Measurements from ENCODE around the gene BAHCC1.

The BAHCC1 gene

DNA sequence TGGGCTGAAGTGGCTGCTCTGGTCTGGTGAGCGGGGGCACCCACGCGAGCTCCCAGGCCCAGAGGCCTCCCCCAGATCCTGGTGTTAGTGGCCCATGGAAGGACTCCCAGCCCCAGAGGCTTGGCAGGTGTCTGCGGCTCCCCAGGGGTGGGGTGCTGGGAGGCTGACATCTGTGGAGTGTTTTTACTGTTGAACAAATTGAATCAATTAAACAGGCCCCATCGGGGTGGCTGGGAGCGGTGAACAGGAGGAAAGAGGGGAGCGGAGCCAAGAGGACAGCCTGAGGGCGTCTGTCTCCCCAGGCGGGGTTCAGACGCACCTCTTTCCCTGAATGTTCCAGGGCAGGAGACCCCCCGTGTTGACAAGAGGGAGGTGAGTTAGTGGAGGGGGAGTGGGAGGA, 87.4 kb downstream of the BAHCC1 start:
- no peak for DNase-seq

DNA sequence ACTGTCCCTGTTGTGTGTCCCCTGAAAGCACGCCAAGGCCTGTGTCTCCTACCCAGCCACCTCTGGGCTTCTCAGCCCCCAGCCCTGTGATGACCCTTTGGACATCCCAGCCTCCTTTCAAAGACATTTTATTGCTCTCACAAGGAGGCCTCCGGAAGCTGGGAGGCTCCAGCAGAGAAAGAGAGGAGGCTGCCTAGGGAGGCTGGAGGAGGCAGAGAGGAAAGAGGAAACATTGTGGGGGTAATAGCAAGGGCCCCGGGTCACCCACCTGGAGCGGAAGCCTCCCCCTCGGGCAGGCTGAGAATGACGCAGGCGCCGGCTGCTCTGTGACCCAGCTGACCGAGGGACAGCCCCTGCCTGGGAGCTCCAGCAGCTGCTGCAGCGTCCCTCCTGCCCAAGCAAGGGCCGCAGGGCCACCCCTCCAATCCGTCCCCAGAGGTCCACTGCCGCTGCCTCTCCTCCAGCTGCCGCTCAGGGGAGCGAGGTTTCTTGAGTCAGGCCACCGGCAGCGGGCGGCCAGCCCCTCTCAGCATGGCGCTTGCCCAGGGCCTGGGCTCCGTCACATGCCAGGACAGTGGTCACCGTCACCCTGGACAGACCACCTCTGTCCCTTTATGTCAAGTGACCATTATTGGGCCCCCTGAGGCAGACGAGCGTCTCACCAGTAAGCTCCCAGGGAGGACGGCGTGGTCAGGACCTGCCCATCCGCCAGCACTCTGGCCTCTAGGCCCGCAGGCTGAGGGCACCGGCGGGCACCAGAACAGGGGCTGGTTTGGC, 88.0 kb downstream of the BAHCC1 start:
- DNase-seq, result no peak

DNA sequence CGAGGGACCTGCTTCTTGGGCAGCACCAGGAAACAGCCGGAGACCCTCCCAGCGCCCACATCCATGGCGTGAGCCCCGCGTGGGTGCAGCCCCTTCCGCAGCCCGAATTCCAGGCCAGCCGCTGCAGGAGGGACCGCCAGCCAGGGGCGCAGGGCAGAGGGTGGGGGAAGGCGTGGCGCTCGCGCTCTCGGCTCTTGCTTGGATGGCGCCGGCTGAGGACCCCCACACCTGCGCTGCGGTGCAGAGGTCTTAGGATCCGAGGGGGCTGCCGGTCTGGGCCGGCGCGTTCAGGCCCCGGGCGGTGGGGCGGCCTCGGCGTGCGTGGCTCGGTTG, 88.6 kb downstream of the BAHCC1 start:
- no peak for DNase-seq

DNA sequence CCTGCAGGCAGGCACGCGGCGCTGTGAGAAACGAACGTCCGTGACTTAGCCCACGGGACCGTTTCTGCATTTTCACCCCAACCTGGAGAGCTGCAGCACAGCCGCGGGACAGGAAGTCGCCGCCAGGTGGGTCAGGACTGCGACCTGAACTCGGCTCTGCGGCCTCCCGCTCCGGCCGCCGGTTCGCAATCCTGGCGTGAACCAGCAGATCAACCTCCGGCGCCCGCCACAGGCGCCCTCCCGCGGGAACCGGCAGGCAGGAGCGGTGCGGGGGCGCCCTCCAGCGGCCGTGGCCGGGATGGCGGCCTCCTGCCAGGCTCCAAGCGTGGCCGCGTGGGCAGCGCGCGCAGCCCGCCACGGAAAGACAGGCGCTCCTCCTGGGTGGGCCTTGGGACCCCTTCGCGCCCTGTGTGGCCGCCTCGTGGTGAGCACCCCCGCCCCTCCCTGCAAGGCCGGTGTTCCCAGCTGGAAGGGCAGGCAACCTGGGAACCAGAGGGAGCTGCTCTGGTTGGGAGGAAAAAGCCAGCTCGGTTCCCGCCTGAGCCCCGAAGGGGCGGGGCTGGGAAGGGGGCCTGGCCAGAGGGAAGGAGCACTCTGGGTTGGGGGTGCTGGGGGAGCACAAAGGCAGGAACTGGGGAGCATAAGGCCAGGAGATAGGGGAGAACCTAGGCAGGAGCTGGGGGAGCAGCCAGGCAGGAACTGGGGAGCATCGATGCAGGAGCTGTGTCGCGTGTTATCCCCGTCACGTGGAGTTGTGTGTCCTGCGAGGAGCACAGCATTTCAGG, 89.1 kb downstream of the BAHCC1 start:
- DNase-seq, result peak; percentile 86

DNA sequence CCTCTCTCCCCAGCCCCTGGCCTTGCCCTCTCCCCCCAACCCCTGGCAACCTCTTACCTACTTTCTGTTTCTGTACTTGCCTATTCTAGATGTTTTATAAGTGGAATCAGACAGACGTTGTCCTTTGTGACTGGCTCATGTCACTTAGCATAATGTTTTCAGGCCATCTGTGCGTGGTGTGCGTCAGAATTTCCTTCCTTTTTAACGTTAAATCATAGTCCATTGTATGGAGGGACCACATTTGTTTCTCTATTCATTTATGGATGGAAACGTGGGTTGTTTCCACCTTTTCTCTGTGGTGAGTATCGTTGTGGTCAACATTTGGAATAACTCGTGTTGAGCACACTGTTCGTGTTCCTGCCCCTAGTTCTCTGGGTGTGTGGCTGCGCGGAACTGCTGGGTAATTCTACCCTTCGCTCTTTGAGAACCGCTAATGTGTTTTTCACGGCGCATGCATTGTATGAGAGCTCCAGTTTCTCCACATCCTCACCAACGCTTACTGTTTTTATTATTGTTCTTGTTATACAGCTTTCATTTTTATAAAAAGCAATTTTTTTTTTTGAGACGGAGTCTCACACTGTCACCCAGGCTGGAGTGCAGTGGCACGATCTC, 91.0 kb downstream of the BAHCC1 start:
- no peak for DNase-seq

DNA sequence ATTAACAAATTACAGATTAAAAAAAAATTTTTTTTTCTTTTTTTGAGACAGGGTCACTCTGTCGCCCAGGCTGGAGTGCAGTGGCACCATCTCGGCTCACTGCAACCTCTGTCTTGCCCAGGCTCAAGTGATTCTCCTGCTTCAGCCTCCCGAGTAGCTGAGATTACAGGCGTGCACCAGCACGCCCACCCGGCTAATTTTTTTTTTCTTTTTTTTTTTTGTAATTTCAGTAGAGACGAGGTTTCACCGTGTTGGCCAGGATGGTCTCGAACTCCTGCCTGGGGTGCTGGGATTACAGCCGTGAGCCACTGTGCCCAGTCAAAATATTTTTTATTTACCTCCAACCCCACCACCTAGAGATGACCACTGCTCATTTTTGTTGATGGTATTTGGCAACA, 91.8 kb downstream of the BAHCC1 start:
- DNase-seq, result no peak

DNA sequence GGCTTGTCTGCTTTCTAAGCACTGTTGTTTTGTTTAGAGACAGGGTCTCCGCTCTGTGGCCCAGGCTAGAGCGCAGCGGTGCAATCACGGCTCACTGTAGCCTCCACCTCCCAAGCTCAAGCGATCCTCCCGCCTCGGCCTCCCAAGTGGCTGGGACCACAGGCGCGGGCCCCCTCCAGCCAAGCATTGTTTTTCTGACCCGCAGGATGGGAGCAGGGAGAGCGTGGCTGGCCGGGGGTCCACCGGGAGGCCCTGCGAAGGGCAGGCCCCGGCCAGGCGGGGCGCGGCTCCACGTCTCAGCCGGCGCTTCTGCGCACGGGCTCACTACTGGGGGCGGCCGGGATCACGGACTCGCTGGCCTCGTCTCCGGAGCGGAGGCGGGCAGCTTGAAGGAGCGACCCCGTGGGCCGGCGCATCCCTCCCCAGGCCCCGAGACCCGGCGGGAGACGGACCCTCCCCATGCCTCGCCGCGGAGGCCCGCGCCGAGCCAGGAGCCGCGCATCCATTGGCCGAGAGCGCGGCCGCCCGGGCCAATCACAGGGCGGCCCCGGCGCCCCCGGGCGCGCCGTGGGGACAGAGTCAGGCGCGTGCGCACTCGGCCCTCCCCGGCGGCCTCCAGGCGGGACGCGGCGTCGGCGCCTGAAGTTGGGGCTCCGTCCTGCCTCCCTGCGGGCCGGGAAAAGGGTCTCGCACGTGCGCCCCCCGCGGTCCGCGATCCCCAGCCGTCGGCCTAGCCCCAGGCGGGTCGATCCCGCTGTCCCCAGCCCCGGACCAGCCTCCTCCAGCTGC, 92.4 kb downstream of the BAHCC1 start:
- peak; percentile 41 for DNase-seq

DNA sequence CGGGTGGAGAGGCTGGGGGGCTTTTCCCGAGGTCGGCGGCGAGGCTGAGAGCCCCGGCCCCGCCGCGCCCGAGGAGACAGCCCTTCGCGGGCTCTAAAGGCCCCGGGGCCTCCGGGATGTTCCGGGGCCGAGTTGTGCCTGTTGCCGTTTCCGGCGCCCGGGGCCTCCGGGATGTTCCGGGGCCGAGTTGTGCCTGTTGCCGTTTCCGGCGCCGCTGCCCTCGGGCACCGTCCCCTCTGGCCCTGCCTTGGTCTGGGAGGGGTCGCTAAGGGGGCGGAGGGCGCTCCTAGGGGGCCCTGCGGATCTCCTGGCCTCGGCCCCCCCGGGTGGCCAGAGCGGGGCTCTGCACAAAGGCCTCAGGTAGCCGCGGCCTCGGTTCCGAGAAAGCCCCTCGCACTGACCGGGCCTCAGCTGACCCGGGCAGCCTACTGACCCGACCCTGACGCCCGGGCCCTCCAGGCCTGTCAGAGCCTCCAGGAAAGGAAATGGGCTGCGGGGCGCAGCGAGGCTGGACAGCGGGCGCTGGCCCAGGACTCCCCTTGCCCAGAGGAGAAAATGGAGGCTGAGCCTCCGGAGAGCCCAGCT, 93.1 kb downstream of the BAHCC1 start:
- DNase-seq, result no peak

DNA sequence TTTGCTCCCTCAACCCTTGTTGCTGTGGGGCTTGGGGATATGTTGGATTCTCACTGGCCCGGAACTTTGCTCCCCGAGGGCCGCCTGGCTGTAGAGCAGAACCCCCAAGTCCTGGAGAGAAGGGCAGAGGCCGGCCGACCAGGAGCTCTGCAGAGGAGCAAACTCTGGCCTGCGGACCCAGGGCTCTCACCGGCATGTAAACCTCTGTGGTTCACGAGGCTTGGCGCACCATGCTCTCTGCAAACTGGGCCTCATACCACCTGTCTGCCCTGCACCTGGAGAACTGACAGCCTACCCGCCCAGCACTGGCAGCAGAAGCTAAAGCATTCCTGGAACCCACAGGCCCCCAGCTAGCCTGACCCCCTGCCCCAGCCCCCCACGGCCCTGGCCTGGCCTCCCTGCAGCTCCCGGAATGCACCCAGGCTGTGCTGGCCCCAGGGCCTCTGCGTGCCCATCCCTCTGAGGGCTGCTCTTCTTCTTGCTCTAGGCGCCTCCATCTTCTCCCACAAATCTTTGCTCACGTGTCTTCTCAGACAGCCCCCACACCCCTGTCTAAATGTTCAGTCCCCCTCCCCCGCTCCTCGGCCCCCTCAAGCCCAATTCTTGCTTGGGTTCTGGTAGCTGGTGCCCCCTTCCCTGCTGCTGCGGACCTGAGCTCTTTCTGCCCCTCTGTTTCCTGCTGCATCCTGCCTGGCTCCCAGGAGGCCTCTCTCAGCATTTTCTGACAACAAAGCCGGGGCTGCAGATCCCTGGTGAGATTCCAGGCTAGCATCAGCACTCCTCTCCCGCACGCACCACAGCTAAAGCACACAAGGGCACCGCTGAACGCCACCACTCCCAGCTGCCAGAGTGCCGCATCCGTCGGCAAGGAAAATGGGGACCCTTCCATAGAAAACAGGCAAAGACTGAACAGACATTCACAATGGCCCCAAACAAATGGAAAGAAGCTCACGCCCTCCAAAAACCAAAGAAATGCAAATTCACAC, 94.0 kb downstream of the BAHCC1 start:
- no peak for DNase-seq

DNA sequence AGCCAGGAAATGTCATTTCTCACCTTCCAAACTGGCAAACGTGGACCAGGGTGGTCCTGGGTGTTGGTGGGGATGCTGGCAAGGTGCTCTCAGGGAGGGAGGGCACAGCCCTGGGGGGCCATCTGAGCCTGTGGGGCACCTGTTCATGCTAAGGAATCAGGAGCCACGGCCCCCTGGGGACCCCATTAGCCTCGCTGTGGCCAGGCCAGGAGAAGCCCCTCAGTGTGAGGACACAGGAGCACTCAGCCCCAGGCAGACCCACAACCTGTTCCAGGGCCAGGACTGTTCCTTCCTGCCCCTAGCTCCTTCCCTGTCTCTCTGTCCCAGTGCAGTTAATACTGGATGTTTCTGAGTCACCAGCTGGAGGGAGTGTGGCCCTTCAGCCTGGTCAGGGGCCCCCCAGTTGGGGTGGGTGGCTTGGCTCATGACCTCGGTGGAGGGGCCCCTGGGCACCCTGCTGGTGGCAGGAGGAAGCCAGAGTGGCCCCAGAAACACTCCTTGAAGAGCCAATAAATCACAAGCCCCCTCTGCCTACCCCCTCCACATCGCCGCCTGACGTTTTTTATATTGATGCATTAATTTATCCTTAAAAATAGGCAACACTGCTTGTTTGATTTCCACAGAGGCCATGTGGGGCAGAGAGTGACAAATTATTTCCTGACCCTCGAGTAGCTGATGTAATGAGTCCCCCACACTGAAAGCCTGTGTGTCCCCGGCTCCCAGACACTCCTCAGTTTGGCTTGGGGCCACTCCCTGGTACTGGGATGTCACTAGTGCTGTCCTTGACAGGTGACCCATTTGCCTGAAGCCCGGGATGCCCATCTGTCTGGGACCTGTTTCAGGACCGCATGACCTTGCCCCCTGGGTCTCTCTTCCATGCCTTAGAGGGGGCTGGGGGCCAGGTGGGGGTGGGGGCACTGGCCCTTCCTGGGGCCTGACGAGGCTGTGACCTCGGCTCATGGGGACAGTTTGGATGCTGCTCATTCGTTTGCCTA, 95.0 kb downstream of the BAHCC1 start:
- no peak for DNase-seq

DNA sequence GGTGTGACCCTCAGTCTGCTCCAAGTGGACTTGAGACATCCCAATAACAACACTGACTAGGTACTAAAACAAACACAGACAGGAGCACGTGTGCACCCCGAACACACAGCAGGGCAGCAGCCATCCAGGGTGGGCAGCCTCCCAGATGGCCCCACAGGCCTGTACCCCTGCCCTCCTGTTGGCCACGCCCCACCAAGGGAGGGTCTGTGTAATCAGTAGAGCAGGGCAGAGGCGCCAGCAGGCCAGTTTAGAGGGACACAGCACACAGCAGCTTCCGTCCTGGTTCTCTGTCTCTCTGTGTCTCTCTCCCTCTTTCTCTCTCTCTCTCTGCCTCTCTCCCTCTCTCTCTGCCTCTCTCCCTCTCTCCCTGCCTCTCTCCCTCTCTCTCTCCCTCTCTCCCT, 95.9 kb downstream of the BAHCC1 start:
- no peak for DNase-seq

DNA sequence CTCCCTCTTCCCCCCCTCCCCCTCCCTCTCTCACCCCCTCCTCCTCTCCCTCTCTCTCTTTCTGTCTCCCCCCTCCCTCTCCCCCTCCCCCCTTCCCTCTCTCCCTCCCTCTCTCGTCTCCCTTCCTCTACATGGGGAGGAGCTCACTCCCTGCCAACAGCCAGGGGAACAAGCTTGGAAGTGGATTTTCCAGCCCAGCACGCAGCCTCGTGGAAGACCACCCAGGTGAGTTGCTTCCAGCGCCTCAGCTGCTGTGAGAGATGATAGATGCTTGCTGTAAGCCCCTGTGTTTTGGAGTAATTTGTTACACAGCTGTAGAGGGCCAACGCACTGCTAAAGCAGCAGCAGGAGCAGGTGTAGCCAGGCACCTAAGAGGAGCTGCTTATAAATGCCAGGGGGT, 96.5 kb downstream of the BAHCC1 start:
- DNase-seq, result no peak

DNA sequence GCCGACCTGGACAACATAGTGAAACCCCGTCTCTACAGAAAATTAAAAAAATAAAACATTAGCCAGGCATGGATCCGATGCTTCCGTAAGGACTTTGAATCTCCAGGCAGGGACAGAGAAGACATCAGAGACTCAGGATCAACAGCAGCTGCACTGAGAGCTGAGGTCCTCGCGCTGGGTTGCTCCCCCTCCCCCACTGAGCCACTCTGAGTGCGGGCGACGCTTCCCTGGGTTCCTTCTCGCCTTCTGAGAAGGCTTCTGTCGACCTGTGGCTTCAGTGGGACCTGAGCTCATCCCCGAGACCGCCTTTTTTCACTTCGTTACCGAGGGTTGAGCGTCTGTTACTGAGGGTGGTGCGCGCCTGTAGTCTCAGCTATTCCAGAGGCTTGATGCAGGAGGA, 96.9 kb downstream of the BAHCC1 start:
- DNase-seq, result no peak

DNA sequence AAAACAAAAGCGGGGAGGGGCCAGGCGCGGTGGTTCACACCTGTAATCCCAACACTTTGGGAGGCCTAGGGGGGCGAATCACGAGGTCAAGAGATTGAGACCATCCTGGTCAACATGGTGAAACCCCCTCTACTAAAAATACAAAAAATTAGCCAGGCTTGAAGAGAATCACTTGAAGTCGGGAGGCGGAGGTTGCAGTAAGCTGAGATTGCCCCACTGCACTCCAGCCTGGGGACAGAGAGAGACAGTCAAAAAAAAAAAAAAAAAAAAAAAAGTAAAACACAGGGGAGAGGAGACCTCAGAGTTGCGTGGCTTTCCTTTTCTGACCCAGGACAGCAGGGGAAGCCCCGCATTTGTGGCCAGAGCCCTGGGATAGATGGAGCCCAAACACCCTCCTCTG, 97.4 kb downstream of the BAHCC1 start:
- DNase-seq, result no peak

DNA sequence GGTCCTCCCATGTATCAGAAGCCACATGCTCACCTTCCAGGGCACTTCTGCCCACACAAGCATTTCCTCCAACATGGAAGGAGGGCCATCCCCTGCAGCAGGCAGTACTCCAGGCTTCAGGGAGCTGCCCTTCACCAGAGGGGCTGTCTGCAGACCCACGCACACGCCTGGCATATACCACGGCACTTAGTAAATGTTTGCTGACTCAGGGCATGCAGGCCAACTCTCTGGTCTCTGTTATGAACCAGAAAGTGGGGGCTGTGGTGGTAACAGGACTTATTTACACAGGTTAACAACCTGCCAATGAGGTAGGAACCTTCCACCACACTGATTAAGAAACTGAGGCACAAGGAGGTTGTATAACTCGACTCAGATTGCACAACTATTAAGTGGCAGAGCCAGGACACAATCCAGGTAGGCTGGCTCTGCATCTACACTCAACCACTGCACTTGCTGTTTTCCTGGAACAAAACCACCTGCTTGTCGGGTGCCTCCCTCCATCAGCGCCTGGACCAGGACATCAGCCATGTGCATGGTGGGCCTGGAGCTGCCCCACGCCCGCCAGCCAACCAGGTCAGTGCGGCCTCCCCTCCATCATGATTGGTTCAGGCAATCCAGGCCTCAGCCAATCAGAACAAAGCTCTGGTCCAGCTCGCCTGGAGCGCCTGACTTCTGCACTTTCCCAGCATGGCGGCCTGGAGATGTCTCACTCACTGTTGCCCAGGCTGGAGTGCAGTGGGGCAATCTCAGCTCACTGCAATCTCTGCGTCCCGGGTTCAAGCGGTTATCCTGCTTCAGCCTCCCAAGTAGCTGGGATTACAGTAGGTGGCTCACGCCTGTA, 98.2 kb downstream of the BAHCC1 start:
- DNase-seq, result no peak

DNA sequence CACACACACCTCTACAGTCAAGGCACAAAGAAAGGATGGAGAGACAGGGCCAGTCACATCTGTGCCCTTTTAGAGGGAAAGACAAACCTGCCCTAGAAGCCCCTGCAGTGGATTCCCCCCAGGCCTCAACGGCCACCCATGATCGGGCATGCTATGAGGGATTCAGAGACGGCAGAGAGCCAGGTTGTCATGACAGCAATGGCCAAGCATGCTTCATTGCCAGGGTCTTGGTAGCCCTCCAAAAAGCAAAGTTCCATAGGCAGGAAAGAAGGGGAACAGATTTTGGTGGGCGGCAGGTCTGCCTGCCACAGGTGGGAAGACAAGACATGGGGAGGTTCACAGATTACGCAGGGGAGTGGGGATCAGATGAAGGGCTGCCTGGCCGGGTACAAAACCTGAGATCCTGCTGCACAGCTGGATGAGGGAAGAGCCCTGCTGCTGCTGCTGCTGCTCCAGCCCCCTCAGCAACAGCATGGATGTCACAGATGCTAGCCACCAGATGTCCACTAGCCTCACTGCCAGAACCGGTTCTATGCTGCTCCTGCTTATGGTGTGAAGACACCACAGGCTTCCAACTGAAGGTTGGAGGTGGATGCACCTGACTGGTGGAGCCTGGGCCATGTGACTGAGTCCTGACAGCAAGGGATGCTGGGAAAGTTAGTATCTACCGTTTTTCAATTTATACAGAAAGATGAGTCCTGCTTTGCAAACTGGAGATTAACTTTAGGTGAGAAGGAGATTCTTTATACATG, 99.5 kb downstream of the BAHCC1 start:
- no peak for DNase-seq

DNA sequence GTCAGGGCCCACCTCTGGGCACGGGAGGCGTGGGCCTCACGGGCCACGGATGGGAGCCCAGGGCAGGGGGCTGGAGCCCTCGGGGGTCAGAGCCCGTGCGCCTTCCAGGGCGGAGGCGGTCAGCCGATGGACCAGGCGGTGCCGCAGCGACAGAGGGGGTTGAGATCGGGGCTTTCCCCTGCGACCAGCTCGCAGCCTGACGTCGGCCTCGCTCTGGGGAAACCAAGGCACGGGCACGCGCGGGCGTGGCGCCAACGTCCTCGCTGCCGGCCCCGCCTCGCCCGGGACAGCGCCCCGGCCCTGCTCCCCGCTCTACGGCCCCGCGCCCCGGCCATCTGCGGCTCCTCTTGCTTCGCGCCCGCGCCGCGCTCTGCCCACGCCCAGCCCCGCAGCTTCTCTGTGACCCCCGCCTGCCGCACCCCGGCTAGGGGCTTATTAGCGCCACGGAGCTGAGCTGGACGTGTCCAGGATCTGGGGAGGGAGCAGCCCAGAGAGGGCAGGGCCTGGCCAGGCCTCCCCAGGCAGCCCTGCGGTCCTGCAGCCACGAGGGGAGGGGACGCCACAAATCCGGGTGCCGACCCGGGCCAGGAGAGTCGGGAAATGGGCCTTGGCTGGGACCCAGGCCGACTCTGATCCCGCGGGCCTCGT, 103.8 kb downstream of the BAHCC1 start:
- no peak for DNase-seq

DNA sequence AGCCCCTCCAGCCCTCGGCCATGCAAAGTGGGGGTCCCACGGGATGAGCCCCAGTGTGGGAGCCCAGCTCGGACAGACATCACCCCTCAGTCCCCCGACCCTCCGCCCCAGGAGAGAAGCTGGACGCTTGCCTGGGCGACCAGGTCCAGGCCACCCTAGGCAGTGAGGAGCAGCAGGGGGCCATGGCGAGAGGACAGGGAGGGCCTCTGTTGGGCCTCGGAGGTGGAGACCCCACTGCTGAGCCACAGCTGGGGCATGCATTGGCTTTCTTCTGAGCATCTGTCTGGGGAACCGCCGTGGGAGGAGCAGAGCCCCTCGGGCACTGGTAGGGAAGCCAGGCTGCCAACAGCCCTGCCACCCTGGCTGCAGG, 104.3 kb downstream of the BAHCC1 start:
- no peak for DNase-seq

Data from T1000 (cell line).